Lung (tissue), 12 donors: ENCODE data around the gene SLC5A6. TPM values are rescaled to one million over a fixed set of nuclear protein-coding genes. Genes with fewer than 3 reads are reported as not detected.

Experiments used
- ATAC-seq: fragments of 200-7000 bp; cut with Tn5 transposase; one replicate; pipeline ENCODE4 v1.9.1; 2020; ENCODE audit warnings: moderate number of reproducible peaks; ENCODE audit not compliant: insufficient read depth, low FRiP score
- DNase-seq, 3 donors: peaks; one replicate each; pipeline ENCODE4 v3.0.0-alpha.2; 2013 to 2017
- H3K27ac ChIP-seq, 2 donors: one replicate each; pipeline ENCODE4 v1.5.1; 2013; ENCODE audit warnings: mild to moderate bottlenecking in 2 of 2, moderate library complexity in 2 of 2, control low read depth in 1 of 2, inconsistent platforms in 1 of 2, low read depth in 1 of 2, low read length in 1 of 2
- H3K27me3 ChIP-seq, 3 donors: one replicate each; pipeline ENCODE4 v1.5.1; 2013; ENCODE audit warnings: low read length in 2 of 3; ENCODE audit not compliant: control insufficient read depth in 3 of 3, insufficient read depth in 3 of 3
- H3K36me3 ChIP-seq, 4 donors: one replicate each; pipeline ENCODE4 v1.5.1; 2013; ENCODE audit warnings: low read length in 4 of 4, mild to moderate bottlenecking in 1 of 4, moderate library complexity in 1 of 4; ENCODE audit not compliant: control insufficient read depth in 4 of 4, insufficient read depth in 4 of 4
- H3K4me1 ChIP-seq, 5 donors: one replicate each; pipeline ENCODE4 v1.5.1; 2013; ENCODE audit warnings: low read length in 5 of 5, mild to moderate bottlenecking in 2 of 5, moderate library complexity in 1 of 5; ENCODE audit not compliant: control insufficient read depth in 5 of 5, insufficient read depth in 5 of 5
- H3K4me3 ChIP-seq: one replicate; pipeline ENCODE4 v1.5.1; 2013; ENCODE audit warnings: mild to moderate bottlenecking, control low read depth, moderate library complexity
- H3K9ac ChIP-seq, 2 donors: one replicate each; pipeline ENCODE4 v1.5.1; 2013; ENCODE audit warnings: low read length in 2 of 2, control low read depth in 1 of 2; ENCODE audit not compliant: insufficient read depth in 1 of 2
- H3K9me3 ChIP-seq, 4 donors: one replicate each; pipeline ENCODE4 v1.5.1; 2013; ENCODE audit warnings: low read length in 3 of 4, mild to moderate bottlenecking in 1 of 4, moderate library complexity in 1 of 4; ENCODE audit not compliant: control insufficient read depth in 4 of 4, insufficient read depth in 3 of 4
- WGBS, 2 donors: extraction: QIAGEN DNeasy Blood & Tissue Kit; methylation state at CpG; one replicate each; pipeline ENCODE4 v1.1.7; 2013; 5-methylcytosine and 5-hydroxymethylcytosine counted together
- polyA plus RNA-seq, 2 donors: library from polyadenylated mRNA; stranded (reverse); fragments of 200-250 nt; gene quantifications; one replicate each; pipeline ENCODE4 v1.2.1, GENCODE V29; 2013
- total RNA-seq, 2 donors: library from RNA; depleted of rRNA in 1 of 2; stranded (reverse); fragments of >200 nt in 1 of 2; gene quantifications; one replicate each; pipeline ENCODE4 v1.2.1, GENCODE V29; 2014 to 2021
- TF ChIP-seq, protein P1 (sequence below): IDR thresholded peaks from 2 replicates; pipeline ENCODE4 v1.5.1; 2012; ENCODE audit warnings: mild to moderate bottlenecking; ENCODE audit errors: control extremely low read depth, extremely low read depth
- donor health status: control.
- donor health status: control.
- donor health status: Bipolar disorder and iron deficiency.
- donor health status: healthy.
- donor health status: DM: yes; HTN: yes; CAD: no.

SLC5A6 gene
- total and polyA plus RNA-seq, 4 donors = 12.1 to 33.1 (median 23.9) TPM

DNA sequence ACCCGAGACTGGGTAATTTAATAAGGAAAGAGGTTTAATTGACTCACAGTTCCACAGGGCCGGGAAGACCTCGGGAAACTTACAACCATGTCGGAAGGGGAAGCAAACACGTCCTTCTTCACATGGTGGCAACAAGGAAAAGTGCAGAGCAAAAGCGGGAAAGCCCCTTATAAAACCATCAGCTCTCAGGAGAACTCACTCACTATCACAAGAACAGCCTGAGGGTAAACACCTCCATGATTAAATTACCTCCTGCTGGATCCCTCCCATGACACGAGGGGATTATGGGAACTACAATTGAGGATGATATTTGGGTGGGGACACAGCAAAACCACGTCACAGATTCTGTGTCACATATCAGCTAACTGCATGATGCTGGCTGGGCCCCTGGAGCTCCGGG, 51.9 kb downstream of the SLC5A6 start:
- TF ChIP-seq, protein P1, sequence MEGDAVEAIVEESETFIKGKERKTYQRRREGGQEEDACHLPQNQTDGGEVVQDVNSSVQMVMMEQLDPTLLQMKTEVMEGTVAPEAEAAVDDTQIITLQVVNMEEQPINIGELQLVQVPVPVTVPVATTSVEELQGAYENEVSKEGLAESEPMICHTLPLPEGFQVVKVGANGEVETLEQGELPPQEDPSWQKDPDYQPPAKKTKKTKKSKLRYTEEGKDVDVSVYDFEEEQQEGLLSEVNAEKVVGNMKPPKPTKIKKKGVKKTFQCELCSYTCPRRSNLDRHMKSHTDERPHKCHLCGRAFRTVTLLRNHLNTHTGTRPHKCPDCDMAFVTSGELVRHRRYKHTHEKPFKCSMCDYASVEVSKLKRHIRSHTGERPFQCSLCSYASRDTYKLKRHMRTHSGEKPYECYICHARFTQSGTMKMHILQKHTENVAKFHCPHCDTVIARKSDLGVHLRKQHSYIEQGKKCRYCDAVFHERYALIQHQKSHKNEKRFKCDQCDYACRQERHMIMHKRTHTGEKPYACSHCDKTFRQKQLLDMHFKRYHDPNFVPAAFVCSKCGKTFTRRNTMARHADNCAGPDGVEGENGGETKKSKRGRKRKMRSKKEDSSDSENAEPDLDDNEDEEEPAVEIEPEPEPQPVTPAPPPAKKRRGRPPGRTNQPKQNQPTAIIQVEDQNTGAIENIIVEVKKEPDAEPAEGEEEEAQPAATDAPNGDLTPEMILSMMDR = no peak
- H3K4me3 ChIP-seq = no peak overlapping the region
- H3K27me3 ChIP-seq = no peaks in the 10 kb centered on the region
- 83 to 90% methylated on average over 9 of the region's 9 CpGs for WGBS, 2 donors
- no peak overlapping the region for H3K27ac ChIP-seq
- H3K9me3 ChIP-seq = no peaks in the 10 kb centered on the region
- H3K36me3 ChIP-seq = no peaks in the 10 kb centered on the region
- DNase-seq (no peak), ATAC-seq (no peak)
- H3K4me1 ChIP-seq = no peaks in the 10 kb centered on the region
- H3K9ac ChIP-seq = no peak overlapping the region

GRCh38 chr2:27159271-27159670, 52.8 kb downstream of the SLC5A6 start:
- H3K27me3 ChIP-seq = no peaks in the 10 kb centered on the region
- no peaks in the 10 kb centered on the region for H3K9me3 ChIP-seq
- TF ChIP-seq, protein P1 = no peak
- 77 to 81% methylated on average over 5 to 6 of the region's 6 CpGs for WGBS, 2 donors
- no peak for ATAC-seq
- no peak overlapping the region for H3K4me3 ChIP-seq
- no peak overlapping the region for H3K27ac ChIP-seq
- no peaks in the 10 kb centered on the region for H3K4me1 ChIP-seq
- DNase-seq = no peak
- no peaks in the 10 kb centered on the region for H3K36me3 ChIP-seq
- H3K9ac ChIP-seq = no peak overlapping the region

DNA sequence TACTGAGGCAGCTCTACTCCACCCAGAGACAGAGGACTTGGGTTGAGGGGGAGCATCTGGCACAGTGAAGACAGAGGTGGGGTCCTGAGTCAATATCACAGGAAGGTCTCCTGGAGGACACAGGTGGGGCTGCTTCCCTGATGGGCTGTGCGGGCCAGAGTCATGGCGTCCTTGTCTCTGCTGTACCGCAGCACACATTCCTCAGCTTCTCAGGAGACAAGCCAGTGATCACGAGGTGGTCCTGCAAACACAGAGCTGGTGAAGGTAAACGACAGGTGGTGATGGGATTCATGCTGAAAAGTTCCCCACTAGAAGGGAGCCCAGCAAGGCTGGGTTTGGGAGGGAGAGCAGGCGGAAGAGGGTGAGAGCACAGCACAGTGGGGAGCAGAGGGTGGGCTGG, 53.6 kb downstream of the SLC5A6 start:
- H3K9ac ChIP-seq = no peak overlapping the region
- no peaks in the 10 kb centered on the region for H3K36me3 ChIP-seq
- no peak for ATAC-seq
- H3K9me3 ChIP-seq = no peaks in the 10 kb centered on the region
- no peaks in the 10 kb centered on the region for H3K27me3 ChIP-seq
- WGBS, 2 donors = 63 to 83% methylated on average over 6 of the region's 6 CpGs
- no peaks in the 10 kb centered on the region for H3K4me1 ChIP-seq
- DNase-seq = no peak
- TF ChIP-seq, protein P1 = no peak
- no peak overlapping the region for H3K4me3 ChIP-seq
- H3K27ac ChIP-seq = no peak overlapping the region

GRCh38 chr2:27155069-27155520, 57.0 kb downstream of the SLC5A6 start:
- TF ChIP-seq, protein P1 = no peak
- DNase-seq (no peak), ATAC-seq (no peak)
- Histone ChIP-seq H3K9ac (no peak overlapping the region), H3K4me3 (no peak overlapping the region), H3K27me3 (no peaks in the 10 kb centered on the region), H3K27ac (no peak overlapping the region), H3K9me3 (no peaks in the 10 kb centered on the region), H3K36me3 (no peaks in the 10 kb centered on the region), H3K4me1 (no peaks in the 10 kb centered on the region)
- 80 to 88% methylated on average over 9 of the region's 9 CpGs for WGBS, 2 donors
